GM12864 (cell line): ENCODE results near the gene ABHD17A.

Experiments used
- DNase-seq: peaks from one replicate; pipeline ENCODE4 v3.0.0-alpha.2; 2011; ENCODE audit warnings: low read depth
- H3K4me3 ChIP-seq: 2 replicates; pipeline ENCODE4 v1.5.1; 2011; ENCODE audit warnings: mild to moderate bottlenecking, low read depth, low read length, control low read depth
- CTCF ChIP-seq: IDR thresholded peaks from 2 replicates; pipeline ENCODE4 v1.5.1; 2011; ENCODE audit warnings: low read depth, mild to moderate bottlenecking, moderate library complexity, low read length, control low read depth, inconsistent platforms; ENCODE audit errors: missing control alignments

ABHD17A gene

GRCh38 chr19:1854542-1855039 is 30.7 kb downstream of the ABHD17A start:
- TF ChIP-seq CTCF: no peak
- DNase-seq: no peak
- H3K4me3 ChIP-seq: no peak overlapping the region

- H3K4me3 ChIP-seq: no peak overlapping the region
- DNase-seq: no peak
- TF ChIP-seq CTCF: no peak
Measured at GRCh38 chr19:1854039-1854541, 31.2 kb downstream of the ABHD17A start.

- H3K4me3 ChIP-seq: no peak overlapping the region
- peak; percentile 93 for TF ChIP-seq CTCF
- peak; percentile 56 for DNase-seq
Measured at GRCh38 chr19:1853295-1854038, 31.8 kb downstream of the ABHD17A start.

GRCh38 chr19:1852581-1853128 is 32.6 kb downstream of the ABHD17A start:
- TF ChIP-seq CTCF: no peak
- H3K4me3 ChIP-seq: no peak overlapping the region
- DNase-seq: no peak

- TF ChIP-seq CTCF: no peak
- no peak overlapping the region for H3K4me3 ChIP-seq
- DNase-seq: no peak
Measured at GRCh38 chr19:1851654-1852580, 33.4 kb downstream of the ABHD17A start.

GRCh38 chr19:1850809-1851653 is 34.3 kb downstream of the ABHD17A start:
- no peak overlapping the region for H3K4me3 ChIP-seq
- peak; percentile 46 for TF ChIP-seq CTCF
- no peak for DNase-seq
